GM23248 (cell line): ENCODE data around the gene THAP8.

Source experiments
- EZH2 ChIP-seq: fragments of 200-600 bp; sonication (generic); IDR thresholded peaks from 2 replicates; pipeline ENCODE4 v1.6.1; 2018; ENCODE audit warnings: antibody characterized with exemption, mild to moderate bottlenecking; ENCODE audit not compliant: insufficient read depth, poor library complexity, severe bottlenecking
- EZH2phosphoT487 ChIP-seq: fragments of 200-600 bp; sonication (generic); IDR thresholded peaks from 2 replicates; pipeline ENCODE4 v1.6.1; 2018; ENCODE audit warnings: antibody characterized with exemption, moderate library complexity, mild to moderate bottlenecking, low read depth; ENCODE audit not compliant: insufficient read depth

GRCh38 chr19:36019061-36019670 lies 34.9 kb downstream of the THAP8 start:
- TF ChIP-seq EZH2phosphoT487: no peak
- TF ChIP-seq EZH2: no peak
